Globus pallidus (tissue), 1 donor: Measurements from ENCODE around the gene ARHGEF37.

Source experiments
- DNase-seq: peaks from one replicate; pipeline ENCODE4 v3.0.0-alpha.2; 2015; ENCODE audit warnings: low spot score

The ARHGEF37 gene

DNA sequence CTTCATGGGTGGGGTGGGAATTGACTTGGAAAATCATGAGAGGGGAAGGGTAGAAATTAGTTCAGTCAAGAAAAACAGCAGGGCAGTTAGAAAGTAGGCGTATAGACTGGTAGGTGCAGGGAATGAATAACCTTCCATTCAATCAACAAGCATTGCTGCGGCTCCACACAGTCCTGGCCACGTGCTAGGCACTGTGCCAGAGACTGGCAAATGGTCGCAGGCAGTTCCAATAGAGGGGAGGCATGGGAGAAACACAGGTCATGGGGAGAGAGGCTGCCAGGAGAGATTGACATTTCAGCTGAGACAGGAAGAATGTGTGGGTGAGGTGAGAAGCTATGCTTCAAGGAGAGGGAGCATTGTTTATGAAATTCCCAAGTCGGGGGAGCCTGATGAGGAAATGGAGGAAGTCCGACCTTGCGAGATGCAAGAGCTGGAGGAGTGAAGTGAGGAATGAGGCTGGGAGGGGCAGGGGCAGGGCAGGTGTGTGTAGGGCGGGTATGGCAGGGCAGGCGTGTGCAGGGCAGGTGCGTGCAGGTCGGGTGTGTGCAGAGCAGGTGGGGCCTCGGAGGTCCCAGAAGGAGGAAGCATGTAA is 94.4 kb downstream of the ARHGEF37 start:
- DNase-seq = no peak

GRCh38 chr5:149677731-149678130 is 96.4 kb downstream of the ARHGEF37 start:
- peak; percentile 63 for DNase-seq

GRCh38 chr5:149679876-149680809 is 98.8 kb downstream of the ARHGEF37 start:
- no peak for DNase-seq

GRCh38 chr5:149680810-149681221 is 99.5 kb downstream of the ARHGEF37 start:
- peak; percentile 74 for DNase-seq

DNA sequence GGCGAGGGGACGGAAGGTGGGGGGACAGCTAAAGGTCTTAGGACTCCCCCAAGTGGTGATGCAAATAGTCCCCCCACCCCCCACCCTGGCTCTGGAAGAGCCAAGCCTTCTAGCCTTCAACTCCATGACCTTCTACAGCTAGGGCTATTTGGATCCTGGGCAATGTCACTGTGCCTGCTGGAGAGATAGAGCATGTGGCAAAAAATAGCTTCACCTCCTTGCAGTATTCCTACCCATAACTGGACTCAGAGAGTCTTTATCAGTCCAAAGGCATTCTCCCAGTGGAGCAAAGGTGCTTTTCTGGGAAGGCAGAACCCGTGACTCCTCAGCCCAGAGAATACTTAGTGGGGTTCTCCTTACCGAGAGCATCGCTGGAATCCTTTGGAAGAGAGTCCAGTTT is 100.0 kb downstream of the ARHGEF37 start:
- DNase-seq = no peak

DNA sequence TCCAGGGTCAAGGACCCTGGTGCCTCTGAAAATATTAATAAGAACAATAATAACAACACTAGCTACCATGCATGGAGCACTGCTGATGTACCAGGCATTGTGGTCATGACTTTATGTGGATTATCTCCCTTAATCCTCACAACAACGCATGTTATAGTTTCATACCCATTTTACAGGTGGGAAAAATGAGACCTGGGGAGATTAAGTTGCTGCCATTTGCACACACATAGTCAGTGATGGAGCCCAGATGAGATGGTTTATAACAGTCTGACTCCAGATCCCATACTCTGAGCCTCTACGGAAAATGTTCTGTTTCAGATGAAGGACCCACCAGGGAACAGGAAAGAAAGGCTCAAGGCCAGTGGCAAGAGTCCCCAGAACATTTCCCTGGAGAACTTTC is 100.6 kb downstream of the ARHGEF37 start:
- DNase-seq = no peak

- no peak for DNase-seq
These were observed 101.3 kb downstream of the ARHGEF37 start for GRCh38 chr5:149682532-149683075.

DNA sequence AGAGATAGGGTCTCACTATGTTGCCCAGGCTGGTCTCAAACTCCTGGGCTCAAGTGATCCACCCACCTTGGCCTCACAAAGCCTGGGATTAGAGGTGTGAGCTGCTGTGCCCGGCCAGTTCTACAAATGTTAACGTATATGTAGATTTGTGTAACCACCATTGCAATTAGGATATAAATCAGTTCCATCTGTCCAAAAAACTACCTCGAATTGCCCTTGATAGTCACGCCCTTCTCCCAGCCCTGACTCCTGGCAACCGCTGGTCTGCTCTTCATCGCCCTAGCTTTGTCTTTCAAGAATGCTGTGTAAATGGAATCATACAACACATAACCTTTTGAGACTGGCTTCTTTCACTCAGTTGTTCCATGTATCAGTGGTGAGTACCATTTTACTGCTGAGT is 102.7 kb downstream of the ARHGEF37 start:
- no peak for DNase-seq

GRCh38 chr5:149684371-149684770 is 103.1 kb downstream of the ARHGEF37 start:
- no peak for DNase-seq
